ENCODE data around the gene FADS3. TPM values are rescaled to one million over a fixed set of nuclear protein-coding genes. Genes with fewer than 3 reads are reported as not detected.

Gene FADS3
- total RNA-seq, 1 donor from 2014 or later, result 10.1 TPM

DNA sequence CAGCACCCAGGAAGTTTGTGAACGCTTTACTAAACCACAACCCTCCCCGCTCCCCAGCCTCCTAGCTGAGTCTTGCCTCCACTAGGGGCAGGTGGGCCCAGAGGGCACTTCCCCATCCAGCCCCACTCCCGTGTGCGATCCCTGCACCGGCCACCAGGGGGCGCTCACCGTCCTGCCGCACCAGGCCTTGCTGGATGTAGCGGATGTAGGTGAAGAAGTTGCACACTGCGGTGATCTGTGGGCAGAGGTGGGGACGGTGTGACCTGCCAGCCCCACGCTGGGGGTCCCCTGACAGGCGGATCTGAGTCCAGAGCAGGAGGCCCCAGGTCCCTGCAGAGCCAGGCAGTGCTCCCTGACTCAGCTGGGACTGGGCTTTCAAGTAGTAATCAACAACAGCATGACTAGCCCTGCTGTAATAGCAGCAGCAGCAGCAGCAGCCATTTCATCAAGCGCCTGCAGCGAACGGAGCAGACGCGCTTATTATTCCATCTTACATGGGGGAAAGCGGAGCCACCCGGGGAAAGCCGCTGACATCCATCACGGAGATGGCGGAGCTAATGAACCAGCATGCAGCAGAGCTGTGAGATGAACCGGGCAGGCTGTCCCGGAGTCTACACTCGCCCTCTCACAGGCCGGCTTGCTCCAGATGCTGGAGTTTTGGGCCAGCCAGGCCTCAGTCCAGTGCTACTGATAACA, 7.9 kb upstream of the FADS3 start:
- no peak overlapping the region for H3K9ac ChIP-seq

GRCh38 chr11:61898247-61898582, 6.9 kb upstream of the FADS3 start:
- H3F3A ChIP-seq (ENCODE audit: low read depth), result no peaks in the 10 kb centered on the region
- peaks cover 1% of the 10 kb centered on the region for H3K27me3 ChIP-seq
- no peaks in the 10 kb centered on the region for H4K20me1 ChIP-seq (ENCODE audit: low read depth)
- H3K9me3 ChIP-seq (ENCODE audit: low read depth), result no peaks in the 10 kb centered on the region
- no peaks in the 10 kb centered on the region for H3K79me2 ChIP-seq (ENCODE audit: low read depth)
- Mint-ChIP-seq H3K4me3 (no peak overlapping the region), H3K4me1 (peaks cover 7% of the 10 kb centered on the region), H3K27me3 (ENCODE audit: insufficient read depth, low read depth) (peaks cover 9% of the 10 kb centered on the region), H3K9me3 (no peaks in the 10 kb centered on the region), H3K27ac (no peak overlapping the region), H3K36me3 (no peaks in the 10 kb centered on the region)
- no peak for DNase-seq (ENCODE audit: low spot score)
- TF ChIP-seq EZH2 (IDR thresholded peaks at IDR 0.05) (no peak), EZH2phosphoT487 (IDR thresholded peaks at IDR 0.05) (no peak)
- TF ChIP-seq, protein P1, sequence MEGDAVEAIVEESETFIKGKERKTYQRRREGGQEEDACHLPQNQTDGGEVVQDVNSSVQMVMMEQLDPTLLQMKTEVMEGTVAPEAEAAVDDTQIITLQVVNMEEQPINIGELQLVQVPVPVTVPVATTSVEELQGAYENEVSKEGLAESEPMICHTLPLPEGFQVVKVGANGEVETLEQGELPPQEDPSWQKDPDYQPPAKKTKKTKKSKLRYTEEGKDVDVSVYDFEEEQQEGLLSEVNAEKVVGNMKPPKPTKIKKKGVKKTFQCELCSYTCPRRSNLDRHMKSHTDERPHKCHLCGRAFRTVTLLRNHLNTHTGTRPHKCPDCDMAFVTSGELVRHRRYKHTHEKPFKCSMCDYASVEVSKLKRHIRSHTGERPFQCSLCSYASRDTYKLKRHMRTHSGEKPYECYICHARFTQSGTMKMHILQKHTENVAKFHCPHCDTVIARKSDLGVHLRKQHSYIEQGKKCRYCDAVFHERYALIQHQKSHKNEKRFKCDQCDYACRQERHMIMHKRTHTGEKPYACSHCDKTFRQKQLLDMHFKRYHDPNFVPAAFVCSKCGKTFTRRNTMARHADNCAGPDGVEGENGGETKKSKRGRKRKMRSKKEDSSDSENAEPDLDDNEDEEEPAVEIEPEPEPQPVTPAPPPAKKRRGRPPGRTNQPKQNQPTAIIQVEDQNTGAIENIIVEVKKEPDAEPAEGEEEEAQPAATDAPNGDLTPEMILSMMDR (IDR thresholded peaks at IDR 0.05), result no peak
- no peaks in the 10 kb centered on the region for H3K36me3 ChIP-seq
- H2AFZ ChIP-seq (replicated peaks), result no peak overlapping the region
- no peak overlapping the region for H3K4me2 ChIP-seq
- no peak overlapping the region for H3K27ac ChIP-seq
- H3K9ac ChIP-seq, result no peak overlapping the region
- H3K4me3 ChIP-seq, result no peak overlapping the region
- H3K4me1 ChIP-seq, result no peaks in the 10 kb centered on the region

More for the DNA sequence above, 7.9 kb upstream of the FADS3 start:
- Mint-ChIP-seq H3K4me1 (peaks cover 7% of the 10 kb centered on the region), H3K27me3 (ENCODE audit: insufficient read depth, low read depth) (peaks cover 11% of the 10 kb centered on the region), H3K4me3 (no peak overlapping the region), H3K9me3 (no peaks in the 10 kb centered on the region), H3K27ac (peak overlapping the region; percentile 85), H3K36me3 (no peaks in the 10 kb centered on the region)
- Histone ChIP-seq H3K27ac (no peak overlapping the region), H2AFZ (replicated peaks) (no peak overlapping the region), H3K4me1 (peaks cover 3% of the 10 kb centered on the region), H3F3A (ENCODE audit: low read depth) (no peaks in the 10 kb centered on the region), H3K79me2 (ENCODE audit: low read depth) (no peaks in the 10 kb centered on the region), H3K4me3 (no peak overlapping the region), H4K20me1 (ENCODE audit: low read depth) (no peaks in the 10 kb centered on the region), H3K27me3 (no peaks in the 10 kb centered on the region), H3K36me3 (no peaks in the 10 kb centered on the region), H3K4me2 (no peak overlapping the region), H3K9me3 (ENCODE audit: low read depth) (no peaks in the 10 kb centered on the region)
- peak; percentile 86 for DNase-seq (ENCODE audit: low spot score)
- TF ChIP-seq EZH2phosphoT487 (IDR thresholded peaks at IDR 0.05), result no peak
- no peak for TF ChIP-seq EZH2 (IDR thresholded peaks at IDR 0.05)
- TF ChIP-seq, protein P1 (IDR thresholded peaks at IDR 0.05), result peak; percentile 99

GRCh38 chr11:61897387-61898246, 6.3 kb upstream of the FADS3 start:
- no peaks in the 10 kb centered on the region for H3K36me3 ChIP-seq
- no peaks in the 10 kb centered on the region for H3K9me3 Mint-ChIP-seq
- H3K4me3 Mint-ChIP-seq, result no peak overlapping the region
- H3F3A ChIP-seq (ENCODE audit: low read depth), result peaks cover 4% of the 10 kb centered on the region
- no peak overlapping the region for H3K4me3 ChIP-seq
- H3K9me3 ChIP-seq (ENCODE audit: low read depth), result no peaks in the 10 kb centered on the region
- peak; percentile 86 for DNase-seq (ENCODE audit: low spot score)
- TF ChIP-seq, protein P1 (IDR thresholded peaks at IDR 0.05), result peak; percentile 89
- no peak for TF ChIP-seq EZH2 (IDR thresholded peaks at IDR 0.05)
- no peaks in the 10 kb centered on the region for H4K20me1 ChIP-seq (ENCODE audit: low read depth)
- no peaks in the 10 kb centered on the region for H3K36me3 Mint-ChIP-seq
- H3K9ac ChIP-seq, result no peak overlapping the region
- H3K27me3 Mint-ChIP-seq (ENCODE audit: insufficient read depth, low read depth), result peaks cover 9% of the 10 kb centered on the region
- H3K4me2 ChIP-seq, result no peak overlapping the region
- H3K27ac Mint-ChIP-seq, result no peak overlapping the region
- peaks cover 7% of the 10 kb centered on the region for H3K27me3 ChIP-seq
- H3K4me1 Mint-ChIP-seq, result peaks cover 7% of the 10 kb centered on the region
- H2AFZ ChIP-seq (replicated peaks), result no peak overlapping the region
- no peaks in the 10 kb centered on the region for H3K4me1 ChIP-seq
- no peak overlapping the region for H3K27ac ChIP-seq
- no peaks in the 10 kb centered on the region for H3K79me2 ChIP-seq (ENCODE audit: low read depth)
